Panc1 (cell line): ENCODE results near the gene NBEAL2. TPM values are rescaled to one million over a fixed set of nuclear protein-coding genes. Genes with fewer than 3 reads are reported as not detected.

Source experiments
- ATAC-seq: fragments of 200-7000 bp; cut with Tn5 transposase; 2 replicates; pipeline ENCODE4 v1.9.1; 2020; ENCODE audit warnings: mild to moderate bottlenecking, moderate library complexity
- BruUV-seq: library from RNA; stranded (reverse); fragments of 400-500 nt; replicated peaks from 2 replicates; lab custom pipeline; 2021; lab: Mats Ljungman, UMichigan
- CTCF ChIA-PET: fragments of 300-600 bp; sonication (Branson Sonifier 250); formaldehyde crosslinking; loops from one replicate; lab custom pipeline; 2022; ENCODE audit warnings: antibody characterized with exemption; lab: Charles Lee
- POLR2A ChIA-PET: fragments of 300-600 bp; sonication (Branson Sonifier 250); formaldehyde crosslinking; loops from one replicate; lab custom pipeline; 2022; ENCODE audit warnings: antibody characterized with exemption; lab: Charles Lee
- DNase-seq: peaks from one replicate; pipeline ENCODE4 v3.0.0-alpha.2; 2010; ENCODE audit warnings: low read depth, low spot score
- H3K27ac ChIP-seq: 2 replicates; pipeline ENCODE4 v1.5.1; 2011; ENCODE audit warnings: mild to moderate bottlenecking, low read length, inconsistent platforms
- H3K27me3 ChIP-seq: fragments of 200-500 bp; sonication (Bioruptor generic); 2 replicates; pipeline ENCODE4 v1.6.0; 2014; ENCODE audit warnings: low read length, inconsistent platforms; ENCODE audit not compliant: control insufficient read depth, insufficient read depth
- H3K36me3 ChIP-seq: fragments of 200-500 bp; sonication (Bioruptor generic); 2 replicates; pipeline ENCODE4 v1.5.1; 2014; ENCODE audit warnings: inconsistent platforms, mild to moderate bottlenecking, low read length, moderate library complexity; ENCODE audit not compliant: control insufficient read depth, insufficient read depth
- H3K4me1 ChIP-seq: 2 replicates; pipeline ENCODE4 v1.5.1; 2011; ENCODE audit warnings: inconsistent platforms, mild to moderate bottlenecking, low read length, moderate library complexity; ENCODE audit not compliant: control insufficient read depth, insufficient read depth
- H3K4me3 ChIP-seq, 2 experiments: 2 replicates each; pipeline ENCODE4 v1.5.1; 2011 to 2012; ENCODE audit warnings: low read depth in 2 of 2, low read length in 2 of 2, mild to moderate bottlenecking in 2 of 2, inconsistent platforms in 1 of 2, moderate library complexity in 1 of 2
- H3K9me3 ChIP-seq: fragments of 200-500 bp; sonication (Bioruptor generic); 2 replicates; pipeline ENCODE4 v1.5.1; 2014; ENCODE audit warnings: low read depth, mild to moderate bottlenecking, inconsistent platforms, low read length, moderate library complexity; ENCODE audit not compliant: control insufficient read depth, insufficient read depth
- POLR2AphosphoS5 ChIP-seq: IDR thresholded peaks from 2 replicates; pipeline ENCODE4 v1.6.1; 2012; ENCODE audit warnings: mild to moderate bottlenecking, low read depth, low read length, moderate library complexity
- SIN3A ChIP-seq: IDR thresholded peaks from 2 replicates; pipeline ENCODE4 v1.6.1; 2012; ENCODE audit warnings: low read depth, mild to moderate bottlenecking, low read length, moderate library complexity, borderline replicate concordance; ENCODE audit not compliant: insufficient read depth
- TCF7L2 ChIP-seq: IDR thresholded peaks from 2 replicates; pipeline ENCODE4 v1.6.1; 2011; ENCODE audit warnings: mild to moderate bottlenecking, low read depth, low read length, inconsistent platforms
- in situ Hi-C: cut with HindIII; loops from 2 replicates; pipeline ENCODE4 v1.10.0; 2016; ENCODE audit warnings: low sequenced_read_pairs, low pct_unique_long_range_greater_than_20kb
- intact Hi-C: fragments of 100-400 bp; cut with micrococcal nuclease; formaldehyde crosslinking; loops from one replicate; pipeline ENCODE4 v1.10.0; 2022; ENCODE audit not compliant: unreplicated experiment
- total RNA-seq: library from RNA; stranded (reverse); gene quantifications from one replicate; pipeline ENCODE4 v1.2.1, GENCODE V29; 2021; ENCODE audit not compliant: unreplicated experiment
- TF ChIP-seq, protein P1 (sequence below): fragments of 450-650 bp; IDR thresholded peaks from 2 replicates; pipeline ENCODE4 v1.5.1; 2017; ENCODE audit warnings: mild to moderate bottlenecking
- TF ChIP-seq, protein P2 (sequence below), 2 experiments: IDR thresholded peaks; 2 replicates each; pipeline ENCODE4 v1.6.1; 2011 to 2012; ENCODE audit warnings: low read depth in 2 of 2, control low read depth in 1 of 2, low read length in 1 of 2, mild to moderate bottlenecking in 1 of 2, moderate library complexity in 1 of 2; ENCODE audit not compliant: insufficient read depth in 1 of 2

The NBEAL2 gene
- total RNA-seq, 1 experiment from 2014 or later, result 38.8 TPM

DNA sequence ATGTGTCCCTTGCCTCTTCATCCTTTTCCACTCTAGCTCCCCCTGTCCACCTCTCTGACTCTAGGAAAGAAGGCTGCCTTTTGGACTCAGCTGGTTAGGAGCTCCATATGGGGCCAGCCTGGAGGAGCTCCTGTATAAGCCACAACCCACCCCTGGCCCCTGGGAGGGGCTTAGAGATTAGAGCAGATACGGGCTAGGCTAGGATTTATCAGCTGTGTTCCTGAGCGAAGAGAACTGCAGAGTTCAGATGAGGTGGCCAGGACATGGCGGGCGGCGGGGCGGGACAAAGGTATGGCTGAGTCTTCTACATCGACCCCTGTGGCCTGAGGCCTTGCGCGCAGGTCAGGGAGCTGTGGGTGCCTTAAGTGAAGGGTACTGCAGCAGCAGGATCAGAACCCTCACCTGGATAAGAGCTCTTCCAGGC lies 7.9 kb downstream of the NBEAL2 start:
- intact Hi-C loops, result no loop called here
- H3K9me3 ChIP-seq, result no peaks in the 10 kb centered on the region
- ATAC-seq (no peak), DNase-seq (no peak)
- no peaks in the 10 kb centered on the region; the same call in 1 of the 2 replicates for H3K4me1 ChIP-seq
- BruUV-seq, result no TSS peak
- no peaks in the 10 kb centered on the region for H3K36me3 ChIP-seq
- H3K27me3 ChIP-seq, result no peaks in the 10 kb centered on the region
- no peak overlapping the region for H3K4me3 ChIP-seq
- H3K27ac ChIP-seq, result no peak overlapping the region
- CTCF ChIA-PET, result interaction anchor here (0.5 kb wide), 1 partner anchor 73 kb away, joined by 3 read pairs; no protein-coding TSS in a partner anchor
- POLR2A ChIA-PET, result no interaction called here
- in situ Hi-C loops, result no loop called here
- TF ChIP-seq, protein P1, sequence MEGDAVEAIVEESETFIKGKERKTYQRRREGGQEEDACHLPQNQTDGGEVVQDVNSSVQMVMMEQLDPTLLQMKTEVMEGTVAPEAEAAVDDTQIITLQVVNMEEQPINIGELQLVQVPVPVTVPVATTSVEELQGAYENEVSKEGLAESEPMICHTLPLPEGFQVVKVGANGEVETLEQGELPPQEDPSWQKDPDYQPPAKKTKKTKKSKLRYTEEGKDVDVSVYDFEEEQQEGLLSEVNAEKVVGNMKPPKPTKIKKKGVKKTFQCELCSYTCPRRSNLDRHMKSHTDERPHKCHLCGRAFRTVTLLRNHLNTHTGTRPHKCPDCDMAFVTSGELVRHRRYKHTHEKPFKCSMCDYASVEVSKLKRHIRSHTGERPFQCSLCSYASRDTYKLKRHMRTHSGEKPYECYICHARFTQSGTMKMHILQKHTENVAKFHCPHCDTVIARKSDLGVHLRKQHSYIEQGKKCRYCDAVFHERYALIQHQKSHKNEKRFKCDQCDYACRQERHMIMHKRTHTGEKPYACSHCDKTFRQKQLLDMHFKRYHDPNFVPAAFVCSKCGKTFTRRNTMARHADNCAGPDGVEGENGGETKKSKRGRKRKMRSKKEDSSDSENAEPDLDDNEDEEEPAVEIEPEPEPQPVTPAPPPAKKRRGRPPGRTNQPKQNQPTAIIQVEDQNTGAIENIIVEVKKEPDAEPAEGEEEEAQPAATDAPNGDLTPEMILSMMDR, result no peak
- TF ChIP-seq POLR2AphosphoS5 (no peak), TCF7L2 (no peak), SIN3A (no peak)
- TF ChIP-seq, protein P2, sequence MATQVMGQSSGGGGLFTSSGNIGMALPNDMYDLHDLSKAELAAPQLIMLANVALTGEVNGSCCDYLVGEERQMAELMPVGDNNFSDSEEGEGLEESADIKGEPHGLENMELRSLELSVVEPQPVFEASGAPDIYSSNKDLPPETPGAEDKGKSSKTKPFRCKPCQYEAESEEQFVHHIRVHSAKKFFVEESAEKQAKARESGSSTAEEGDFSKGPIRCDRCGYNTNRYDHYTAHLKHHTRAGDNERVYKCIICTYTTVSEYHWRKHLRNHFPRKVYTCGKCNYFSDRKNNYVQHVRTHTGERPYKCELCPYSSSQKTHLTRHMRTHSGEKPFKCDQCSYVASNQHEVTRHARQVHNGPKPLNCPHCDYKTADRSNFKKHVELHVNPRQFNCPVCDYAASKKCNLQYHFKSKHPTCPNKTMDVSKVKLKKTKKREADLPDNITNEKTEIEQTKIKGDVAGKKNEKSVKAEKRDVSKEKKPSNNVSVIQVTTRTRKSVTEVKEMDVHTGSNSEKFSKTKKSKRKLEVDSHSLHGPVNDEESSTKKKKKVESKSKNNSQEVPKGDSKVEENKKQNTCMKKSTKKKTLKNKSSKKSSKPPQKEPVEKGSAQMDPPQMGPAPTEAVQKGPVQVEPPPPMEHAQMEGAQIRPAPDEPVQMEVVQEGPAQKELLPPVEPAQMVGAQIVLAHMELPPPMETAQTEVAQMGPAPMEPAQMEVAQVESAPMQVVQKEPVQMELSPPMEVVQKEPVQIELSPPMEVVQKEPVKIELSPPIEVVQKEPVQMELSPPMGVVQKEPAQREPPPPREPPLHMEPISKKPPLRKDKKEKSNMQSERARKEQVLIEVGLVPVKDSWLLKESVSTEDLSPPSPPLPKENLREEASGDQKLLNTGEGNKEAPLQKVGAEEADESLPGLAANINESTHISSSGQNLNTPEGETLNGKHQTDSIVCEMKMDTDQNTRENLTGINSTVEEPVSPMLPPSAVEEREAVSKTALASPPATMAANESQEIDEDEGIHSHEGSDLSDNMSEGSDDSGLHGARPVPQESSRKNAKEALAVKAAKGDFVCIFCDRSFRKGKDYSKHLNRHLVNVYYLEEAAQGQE (IDR thresholded peaks at IDR 0.05; ENCODE audit: insufficient read depth in 1 of 2, low read depth in 2 of 2, low read length in 1 of 2), result no peak

DNA sequence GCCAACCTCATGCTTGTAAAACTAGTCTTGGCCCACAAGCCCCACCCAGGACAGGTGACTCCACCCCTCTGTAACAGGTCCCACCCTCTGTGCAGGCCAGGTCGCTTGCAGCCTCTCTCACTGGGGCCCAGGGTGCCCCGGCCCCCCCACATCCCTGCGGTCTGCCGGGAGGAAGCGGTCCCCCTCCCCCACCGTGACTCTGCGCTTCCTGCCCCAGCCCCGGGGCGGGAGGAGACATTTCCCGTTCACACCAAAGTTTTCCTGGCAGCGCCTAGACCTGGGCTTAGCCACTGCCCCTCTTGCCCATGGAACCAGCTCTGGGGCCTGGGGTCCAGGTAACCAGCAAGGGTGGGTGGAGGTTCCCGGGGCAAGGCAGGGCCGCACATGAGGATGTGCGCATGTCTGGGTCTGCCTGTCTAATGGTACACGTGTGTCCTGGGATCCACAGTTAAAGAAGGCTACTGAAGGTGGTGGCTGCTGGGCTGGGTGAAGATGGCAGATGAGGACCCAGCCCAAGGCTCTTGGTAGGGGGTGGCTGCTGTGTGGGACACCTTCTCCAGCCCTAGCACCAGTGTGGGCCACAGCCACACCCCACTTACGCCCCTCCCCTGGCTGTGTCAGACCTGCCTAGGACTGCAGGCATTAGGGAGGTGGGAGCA lies 8.4 kb downstream of the NBEAL2 start:
- Histone ChIP-seq H3K9me3 (no peaks in the 10 kb centered on the region), H3K36me3 (no peaks in the 10 kb centered on the region), H3K27ac (no peak overlapping the region), H3K27me3 (no peaks in the 10 kb centered on the region), H3K4me3 (no peak overlapping the region), H3K4me1 (no peaks in the 10 kb centered on the region)
- POLR2A ChIA-PET, result no interaction called here
- ATAC-seq (no peak), DNase-seq (no peak)
- CTCF ChIA-PET, result interaction anchor here (0.5 kb wide), 1 partner anchor 73 kb away, joined by 3 read pairs; no protein-coding TSS in a partner anchor
- TF ChIP-seq, protein P2 (IDR thresholded peaks at IDR 0.05; ENCODE audit: insufficient read depth in 1 of 2, low read depth in 2 of 2, low read length in 1 of 2), result no peak
- no peak for TF ChIP-seq SIN3A
- TF ChIP-seq POLR2AphosphoS5, result no peak
- TF ChIP-seq TCF7L2, result no peak
- TF ChIP-seq, protein P1, result no peak
- intact Hi-C loops (no loop called here), in situ Hi-C loops (no loop called here)
- no TSS peak for BruUV-seq
